ENCODE measurements around the gene TRIM50.
"Not testable (repeated sequence)": the region's sequence is repeated elsewhere in the genome, so short reads cannot be mapped to it uniquely, and the experiment has no call there.

DNA sequence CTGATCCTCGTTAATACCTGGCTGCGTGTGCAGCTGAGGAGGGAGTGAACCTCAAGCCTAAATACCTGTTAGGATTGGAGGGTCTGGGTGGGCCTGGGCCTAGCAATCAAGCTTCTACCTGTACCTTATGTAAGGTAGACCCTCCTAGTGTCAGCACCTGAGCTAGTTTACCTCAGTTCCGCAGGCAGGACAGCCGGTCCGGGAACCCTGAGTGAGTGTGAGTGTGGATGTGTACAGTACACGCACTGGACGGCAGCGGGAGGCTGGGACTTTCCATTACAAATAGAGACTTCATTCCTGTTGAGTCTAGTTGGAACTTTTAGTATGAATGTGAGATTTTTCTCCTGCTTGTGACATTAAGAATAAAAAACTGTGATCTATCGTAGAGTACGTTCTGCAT, 25.0 kb downstream of the TRIM50 start:
- TF ChIP-seq, protein P1, sequence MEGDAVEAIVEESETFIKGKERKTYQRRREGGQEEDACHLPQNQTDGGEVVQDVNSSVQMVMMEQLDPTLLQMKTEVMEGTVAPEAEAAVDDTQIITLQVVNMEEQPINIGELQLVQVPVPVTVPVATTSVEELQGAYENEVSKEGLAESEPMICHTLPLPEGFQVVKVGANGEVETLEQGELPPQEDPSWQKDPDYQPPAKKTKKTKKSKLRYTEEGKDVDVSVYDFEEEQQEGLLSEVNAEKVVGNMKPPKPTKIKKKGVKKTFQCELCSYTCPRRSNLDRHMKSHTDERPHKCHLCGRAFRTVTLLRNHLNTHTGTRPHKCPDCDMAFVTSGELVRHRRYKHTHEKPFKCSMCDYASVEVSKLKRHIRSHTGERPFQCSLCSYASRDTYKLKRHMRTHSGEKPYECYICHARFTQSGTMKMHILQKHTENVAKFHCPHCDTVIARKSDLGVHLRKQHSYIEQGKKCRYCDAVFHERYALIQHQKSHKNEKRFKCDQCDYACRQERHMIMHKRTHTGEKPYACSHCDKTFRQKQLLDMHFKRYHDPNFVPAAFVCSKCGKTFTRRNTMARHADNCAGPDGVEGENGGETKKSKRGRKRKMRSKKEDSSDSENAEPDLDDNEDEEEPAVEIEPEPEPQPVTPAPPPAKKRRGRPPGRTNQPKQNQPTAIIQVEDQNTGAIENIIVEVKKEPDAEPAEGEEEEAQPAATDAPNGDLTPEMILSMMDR (IDR thresholded peaks at IDR 0.05; ENCODE audit: borderline replicate concordance, extremely low read depth, low read length, poor library complexity, severe bottlenecking): not testable (repeated sequence)
- not testable (repeated sequence) for TF ChIP-seq EZH2 (IDR thresholded peaks at IDR 0.05; ENCODE audit: borderline replicate concordance, low read depth, low read length, severe bottlenecking)

Measured in DND-41 (cell line).